A549 (cell line): Measurements from ENCODE around the gene MYRFL.

ENCODE experiments used
- CTCF ChIP-seq: fragments of >200 bp; sonication (Bioruptor Twin); formaldehyde crosslinking; IDR thresholded peaks from 3 replicates; pipeline ENCODE4 v1.5.1; 2016
- EP300 ChIP-seq, 2 experiments: fragments of >200 bp; sonication (Bioruptor Twin); formaldehyde crosslinking; IDR thresholded peaks; 2 replicates in 1 of 2; 3 replicates in 1 of 2; pipeline ENCODE4 v1.6.1; 2016 to 2017
- HES2 ChIP-seq: fragments of >200 bp; sonication (Bioruptor Twin); formaldehyde crosslinking; IDR thresholded peaks from 2 replicates; pipeline ENCODE4 v1.6.1; 2016
- KDM1A ChIP-seq: fragments of 200-600 bp; sonication (generic); IDR thresholded peaks from 2 replicates; pipeline ENCODE4 v1.6.1; 2016; ENCODE audit warnings: low read depth, mild to moderate bottlenecking
- MAZ ChIP-seq: fragments of 150-350 bp; IDR thresholded peaks from 2 replicates; pipeline ENCODE4 v1.6.1; 2014; ENCODE audit warnings: antibody characterized with exemption, low read depth, low read length, borderline replicate concordance
- POLR2A ChIP-seq: IDR thresholded peaks from 2 replicates; pipeline ENCODE4 v1.6.1; 2012; ENCODE audit warnings: mild to moderate bottlenecking, low read length
- RAD21 ChIP-seq, 2 experiments: fragments of >200 bp in 1 of 2; sonication (Bioruptor Twin) in 1 of 2; formaldehyde crosslinking in 1 of 2; IDR thresholded peaks in 1 of 2; conservative IDR thresholded peaks in 1 of 2; 2 replicates in 1 of 2; 3 replicates in 1 of 2; pipeline ENCODE4 v1.6.1; 2012 to 2018; ENCODE audit warnings: inconsistent platforms in 1 of 2
- RCOR1 ChIP-seq: fragments of 150-350 bp; IDR thresholded peaks from 2 replicates; pipeline ENCODE4 v1.6.1; 2014; ENCODE audit warnings: antibody characterized with exemption, low read length, low read depth
- REST ChIP-seq: fragments of 200-600 bp; sonication (generic); IDR thresholded peaks from 2 replicates; pipeline ENCODE4 v1.6.1; 2016; ENCODE audit warnings: antibody characterized with exemption, mild to moderate bottlenecking, moderate library complexity
- SREBF2 ChIP-seq: fragments of 450-650 bp; IDR thresholded peaks from 2 replicates; pipeline ENCODE4 v1.6.1; 2014; ENCODE audit warnings: mild to moderate bottlenecking, moderate library complexity
- TF ChIP-seq, protein P1 (sequence below): IDR thresholded peaks from 2 replicates; pipeline ENCODE4 v1.6.1; 2012

DNA sequence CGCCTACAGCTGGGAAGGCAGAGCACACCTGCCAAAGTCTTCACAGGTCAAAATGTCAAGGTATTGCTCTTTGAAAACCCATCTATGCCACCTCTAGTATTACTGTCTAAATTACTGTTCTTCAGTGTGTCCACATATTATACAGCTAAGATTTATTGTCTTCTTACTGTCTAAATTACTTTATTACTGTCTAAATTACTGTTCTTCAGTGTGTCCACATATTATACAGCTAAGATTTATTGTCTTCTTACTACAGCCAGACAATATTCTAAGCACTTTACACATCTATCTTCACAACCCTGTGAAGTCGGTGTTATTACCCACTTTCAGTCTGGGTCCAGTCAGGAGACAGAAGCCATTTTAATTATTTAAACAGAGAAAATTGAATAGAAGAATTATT lies 173.9 kb downstream of the MYRFL start:
- TF ChIP-seq RCOR1 = no peak
- no peak for TF ChIP-seq CTCF
- no peak for TF ChIP-seq POLR2A
- no peak for TF ChIP-seq KDM1A
- no peak for TF ChIP-seq RAD21 (conservative IDR thresholded peaks at IDR 0.05 in 1 of 2, IDR thresholded peaks at IDR 0.05 in 1 of 2)
- TF ChIP-seq MAZ = no peak
- TF ChIP-seq SREBF2 = no peak
- no peak for TF ChIP-seq HES2
- TF ChIP-seq EP300 (IDR thresholded peaks at IDR 0.05) = no peak
- TF ChIP-seq, protein P1, sequence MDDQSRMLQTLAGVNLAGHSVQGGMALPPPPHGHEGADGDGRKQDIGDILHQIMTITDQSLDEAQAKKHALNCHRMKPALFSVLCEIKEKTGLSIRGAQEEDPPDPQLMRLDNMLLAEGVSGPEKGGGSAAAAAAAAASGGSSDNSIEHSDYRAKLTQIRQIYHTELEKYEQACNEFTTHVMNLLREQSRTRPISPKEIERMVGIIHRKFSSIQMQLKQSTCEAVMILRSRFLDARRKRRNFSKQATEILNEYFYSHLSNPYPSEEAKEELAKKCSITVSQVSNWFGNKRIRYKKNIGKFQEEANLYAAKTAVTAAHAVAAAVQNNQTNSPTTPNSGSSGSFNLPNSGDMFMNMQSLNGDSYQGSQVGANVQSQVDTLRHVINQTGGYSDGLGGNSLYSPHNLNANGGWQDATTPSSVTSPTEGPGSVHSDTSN = no peak
- TF ChIP-seq REST = no peak
